ENCODE results near the gene DPEP2. TPM values are rescaled to one million over a fixed set of nuclear protein-coding genes. Genes with fewer than 3 reads are reported as not detected.
A peak's percentile ranks its signal among the peaks of the same experiment; 100 is the strongest.

The DPEP2 gene
- total and polyA plus RNA-seq, 2 of the 13 experiments (the other 11 are each of a cell fraction or from before 2014, with no cell fraction given): 0.18 TPM; not detected in 1

DNA sequence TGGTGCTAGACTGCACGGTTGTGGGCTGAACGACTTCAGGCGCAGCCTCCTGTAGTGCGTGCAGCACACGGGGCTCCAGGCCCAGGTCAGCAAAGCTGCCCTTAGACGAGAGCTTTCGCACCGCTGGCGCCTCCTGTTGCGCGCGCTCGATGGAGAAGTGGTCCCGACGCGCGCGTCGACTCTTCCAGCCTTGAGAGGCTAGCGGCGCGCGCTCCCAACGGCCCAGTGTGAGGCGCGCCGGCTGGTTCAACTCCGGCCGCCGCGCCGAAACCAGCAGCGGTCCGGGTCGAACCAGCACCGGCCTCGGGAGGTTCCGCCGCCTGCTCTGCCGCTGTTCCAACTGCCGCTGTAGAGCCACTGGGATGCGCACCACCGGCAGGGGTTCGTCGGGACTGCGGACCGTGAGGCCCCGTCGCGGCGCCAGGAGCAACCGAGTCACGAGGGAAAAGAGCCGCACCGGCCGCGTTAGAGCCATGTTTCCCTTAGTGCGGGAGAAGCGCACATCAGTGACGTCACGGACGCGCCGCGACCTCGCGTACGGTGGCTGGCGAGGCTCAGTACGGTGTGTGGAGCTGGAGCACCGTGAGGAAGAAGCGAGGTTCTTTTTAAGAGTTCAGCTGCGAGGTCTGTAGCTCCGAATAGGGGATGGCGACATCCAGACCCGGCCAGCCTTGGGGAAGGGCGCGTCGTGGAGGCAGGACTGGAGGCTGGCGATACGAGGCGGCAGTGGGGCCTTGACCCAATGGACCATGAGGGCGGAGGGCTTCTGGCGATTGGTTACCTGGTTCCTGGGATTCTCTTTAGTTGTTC is 23.6 kb upstream of the DPEP2 start, which contains the start of the genes DDX28 and DUS2 (continued):
- no peak for TF ChIP-seq ISX (CRISPR knock-in tag; conservative IDR thresholded peaks at IDR 0.05)
- TF ChIP-seq, protein P1, sequence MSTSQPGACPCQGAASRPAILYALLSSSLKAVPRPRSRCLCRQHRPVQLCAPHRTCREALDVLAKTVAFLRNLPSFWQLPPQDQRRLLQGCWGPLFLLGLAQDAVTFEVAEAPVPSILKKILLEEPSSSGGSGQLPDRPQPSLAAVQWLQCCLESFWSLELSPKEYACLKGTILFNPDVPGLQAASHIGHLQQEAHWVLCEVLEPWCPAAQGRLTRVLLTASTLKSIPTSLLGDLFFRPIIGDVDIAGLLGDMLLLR (CRISPR knock-in tag; IDR thresholded peaks at IDR 0.05): peak; percentile 98
- TF ChIP-seq, protein P2, sequence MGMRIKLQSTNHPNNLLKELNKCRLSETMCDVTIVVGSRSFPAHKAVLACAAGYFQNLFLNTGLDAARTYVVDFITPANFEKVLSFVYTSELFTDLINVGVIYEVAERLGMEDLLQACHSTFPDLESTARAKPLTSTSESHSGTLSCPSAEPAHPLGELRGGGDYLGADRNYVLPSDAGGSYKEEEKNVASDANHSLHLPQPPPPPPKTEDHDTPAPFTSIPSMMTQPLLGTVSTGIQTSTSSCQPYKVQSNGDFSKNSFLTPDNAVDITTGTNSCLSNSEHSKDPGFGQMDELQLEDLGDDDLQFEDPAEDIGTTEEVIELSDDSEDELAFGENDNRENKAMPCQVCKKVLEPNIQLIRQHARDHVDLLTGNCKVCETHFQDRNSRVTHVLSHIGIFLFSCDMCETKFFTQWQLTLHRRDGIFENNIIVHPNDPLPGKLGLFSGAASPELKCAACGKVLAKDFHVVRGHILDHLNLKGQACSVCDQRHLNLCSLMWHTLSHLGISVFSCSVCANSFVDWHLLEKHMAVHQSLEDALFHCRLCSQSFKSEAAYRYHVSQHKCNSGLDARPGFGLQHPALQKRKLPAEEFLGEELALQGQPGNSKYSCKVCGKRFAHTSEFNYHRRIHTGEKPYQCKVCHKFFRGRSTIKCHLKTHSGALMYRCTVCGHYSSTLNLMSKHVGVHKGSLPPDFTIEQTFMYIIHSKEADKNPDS (CRISPR knock-in tag; IDR thresholded peaks at IDR 0.05): no peak
- TF ChIP-seq SALL1 (CRISPR knock-in tag; IDR thresholded peaks at IDR 0.05): peak; percentile 93
- no peak; the same call in 1 of the 2 replicates for TF ChIP-seq ZNF746 (CRISPR knock-in tag; IDR thresholded peaks at IDR 0.05)
- TF ChIP-seq RCOR2 (CRISPR knock-in tag; IDR thresholded peaks at IDR 0.05): no peak; the same call in 1 of the 2 replicates
- TF ChIP-seq, protein P3, sequence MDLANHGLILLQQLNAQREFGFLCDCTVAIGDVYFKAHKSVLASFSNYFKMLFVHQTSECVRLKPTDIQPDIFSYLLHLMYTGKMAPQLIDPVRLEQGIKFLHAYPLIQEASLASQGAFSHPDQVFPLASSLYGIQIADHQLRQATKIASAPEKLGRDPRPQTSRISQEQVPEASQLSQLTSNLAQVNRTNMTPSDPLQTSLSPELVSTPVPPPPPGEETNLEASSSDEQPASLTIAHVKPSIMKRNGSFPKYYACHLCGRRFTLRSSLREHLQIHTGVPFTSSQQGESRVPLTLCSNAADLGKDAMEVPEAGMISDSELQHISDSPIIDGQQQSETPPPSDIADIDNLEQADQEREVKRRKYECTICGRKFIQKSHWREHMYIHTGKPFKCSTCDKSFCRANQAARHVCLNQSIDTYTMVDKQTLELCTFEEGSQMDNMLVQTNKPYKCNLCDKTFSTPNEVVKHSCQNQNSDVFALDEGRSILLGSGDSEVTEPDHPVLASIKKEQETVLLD (CRISPR knock-in tag; IDR thresholded peaks at IDR 0.05; ENCODE audit: low read depth): peak; percentile 59
- TF ChIP-seq, protein P4, sequence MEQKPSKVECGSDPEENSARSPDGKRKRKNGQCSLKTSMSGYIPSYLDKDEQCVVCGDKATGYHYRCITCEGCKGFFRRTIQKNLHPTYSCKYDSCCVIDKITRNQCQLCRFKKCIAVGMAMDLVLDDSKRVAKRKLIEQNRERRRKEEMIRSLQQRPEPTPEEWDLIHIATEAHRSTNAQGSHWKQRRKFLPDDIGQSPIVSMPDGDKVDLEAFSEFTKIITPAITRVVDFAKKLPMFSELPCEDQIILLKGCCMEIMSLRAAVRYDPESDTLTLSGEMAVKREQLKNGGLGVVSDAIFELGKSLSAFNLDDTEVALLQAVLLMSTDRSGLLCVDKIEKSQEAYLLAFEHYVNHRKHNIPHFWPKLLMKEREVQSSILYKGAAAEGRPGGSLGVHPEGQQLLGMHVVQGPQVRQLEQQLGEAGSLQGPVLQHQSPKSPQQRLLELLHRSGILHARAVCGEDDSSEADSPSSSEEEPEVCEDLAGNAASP (CRISPR knock-in tag; IDR thresholded peaks at IDR 0.05; ENCODE audit: borderline replicate concordance): peak; percentile 86
- peak; percentile 75; the same call in 1 of the 2 replicates for TF ChIP-seq DNMT1 (CRISPR knock-in tag; IDR thresholded peaks at IDR 0.05)
- TF ChIP-seq, protein P5, sequence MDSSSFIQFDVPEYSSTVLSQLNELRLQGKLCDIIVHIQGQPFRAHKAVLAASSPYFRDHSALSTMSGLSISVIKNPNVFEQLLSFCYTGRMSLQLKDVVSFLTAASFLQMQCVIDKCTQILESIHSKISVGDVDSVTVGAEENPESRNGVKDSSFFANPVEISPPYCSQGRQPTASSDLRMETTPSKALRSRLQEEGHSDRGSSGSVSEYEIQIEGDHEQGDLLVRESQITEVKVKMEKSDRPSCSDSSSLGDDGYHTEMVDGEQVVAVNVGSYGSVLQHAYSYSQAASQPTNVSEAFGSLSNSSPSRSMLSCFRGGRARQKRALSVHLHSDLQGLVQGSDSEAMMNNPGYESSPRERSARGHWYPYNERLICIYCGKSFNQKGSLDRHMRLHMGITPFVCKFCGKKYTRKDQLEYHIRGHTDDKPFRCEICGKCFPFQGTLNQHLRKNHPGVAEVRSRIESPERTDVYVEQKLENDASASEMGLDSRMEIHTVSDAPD (CRISPR knock-in tag; IDR thresholded peaks at IDR 0.05): peak; percentile 95
- TF ChIP-seq ZBTB42 (CRISPR knock-in tag; IDR thresholded peaks at IDR 0.05): peak; percentile 79; the same call in 1 of the 2 replicates
- peak; percentile 69; the same call in 1 of the 2 replicates for TF ChIP-seq REXO4 (CRISPR knock-in tag; IDR thresholded peaks at IDR 0.05; ENCODE audit: borderline replicate concordance)
- no peak for TF ChIP-seq MBD4 (IDR thresholded peaks at IDR 0.05; ENCODE audit: borderline replicate concordance, low read length)
- peak; percentile 99 for TF ChIP-seq YEATS2 (CRISPR knock-in tag; IDR thresholded peaks at IDR 0.05; ENCODE audit: borderline replicate concordance)
- no peak for TF ChIP-seq NBN (conservative IDR thresholded peaks at IDR 0.05)
- 0 out of 2 replicates have a peak, but pooled peaks have one; percentile 29 for TF ChIP-seq FOXM1 (CRISPR knock-in tag; IDR thresholded peaks at IDR 0.05)
- TF ChIP-seq PRPF4 (IDR thresholded peaks at IDR 0.05; ENCODE audit: low read depth, low read length, poor library complexity, severe bottlenecking): no peak
- TF ChIP-seq NCOR1 (IDR thresholded peaks at IDR 0.05; ENCODE audit: borderline replicate concordance, low read length): peak; percentile 79; the same call in 1 of the 2 replicates
- TF ChIP-seq, protein P6, sequence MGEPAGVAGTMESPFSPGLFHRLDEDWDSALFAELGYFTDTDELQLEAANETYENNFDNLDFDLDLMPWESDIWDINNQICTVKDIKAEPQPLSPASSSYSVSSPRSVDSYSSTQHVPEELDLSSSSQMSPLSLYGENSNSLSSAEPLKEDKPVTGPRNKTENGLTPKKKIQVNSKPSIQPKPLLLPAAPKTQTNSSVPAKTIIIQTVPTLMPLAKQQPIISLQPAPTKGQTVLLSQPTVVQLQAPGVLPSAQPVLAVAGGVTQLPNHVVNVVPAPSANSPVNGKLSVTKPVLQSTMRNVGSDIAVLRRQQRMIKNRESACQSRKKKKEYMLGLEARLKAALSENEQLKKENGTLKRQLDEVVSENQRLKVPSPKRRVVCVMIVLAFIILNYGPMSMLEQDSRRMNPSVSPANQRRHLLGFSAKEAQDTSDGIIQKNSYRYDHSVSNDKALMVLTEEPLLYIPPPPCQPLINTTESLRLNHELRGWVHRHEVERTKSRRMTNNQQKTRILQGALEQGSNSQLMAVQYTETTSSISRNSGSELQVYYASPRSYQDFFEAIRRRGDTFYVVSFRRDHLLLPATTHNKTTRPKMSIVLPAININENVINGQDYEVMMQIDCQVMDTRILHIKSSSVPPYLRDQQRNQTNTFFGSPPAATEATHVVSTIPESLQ (CRISPR knock-in tag; conservative IDR thresholded peaks at IDR 0.05): no peak
- TF ChIP-seq NCOA2 (CRISPR knock-in tag; IDR thresholded peaks at IDR 0.05): peak; percentile 59

Data from HepG2 (cell line).